SU-DHL-6 (cell line): ENCODE data around the gene IFIT3.

ENCODE experiments used
- CTCF ChIP-seq: fragments of 200-600 bp; sonication (generic); IDR thresholded peaks from one replicate; pipeline ENCODE4 v1.5.1; 2017; ENCODE audit warnings: antibody characterized with exemption, mild to moderate bottlenecking, low read length, moderate library complexity; ENCODE audit not compliant: insufficient read depth, poor library complexity, severe bottlenecking
- EZH2phosphoT487 ChIP-seq: fragments of 200-600 bp; sonication (generic), shearing (Covaris generic); conservative IDR thresholded peaks from 2 replicates; pipeline ENCODE4 v1.6.1; 2018; ENCODE audit warnings: mild to moderate bottlenecking, antibody characterized with exemption, low read length, moderate library complexity, mixed read lengths

- TF ChIP-seq CTCF (no peak), EZH2phosphoT487 (no peak)
Observed at GRCh38 chr10:89309156-89310055, 18.4 kb upstream of the IFIT3 start.
